Epidermal melanocyte (primary cell): ENCODE results near the gene GRID1.

Source experiments
- DNase-seq: peaks from one replicate; pipeline ENCODE4 v3.0.0; 2011; ENCODE audit warnings: low spot score; ENCODE audit not compliant: insufficient read length

Gene GRID1

GRCh38 chr10:86231796-86232560 lies 134.6 kb downstream of the GRID1 start:
- DNase-seq = no peak

- DNase-seq = no peak
Measured at GRCh38 chr10:86230557-86231180, 135.9 kb downstream of the GRID1 start.

- no peak for DNase-seq
Measured at GRCh38 chr10:86229811-86230556, 136.6 kb downstream of the GRID1 start.

- DNase-seq = no peak
Measured at GRCh38 chr10:86229376-86229775, 137.2 kb downstream of the GRID1 start.

GRCh38 chr10:86227501-86228258 lies 138.9 kb downstream of the GRID1 start:
- no peak for DNase-seq

DNA sequence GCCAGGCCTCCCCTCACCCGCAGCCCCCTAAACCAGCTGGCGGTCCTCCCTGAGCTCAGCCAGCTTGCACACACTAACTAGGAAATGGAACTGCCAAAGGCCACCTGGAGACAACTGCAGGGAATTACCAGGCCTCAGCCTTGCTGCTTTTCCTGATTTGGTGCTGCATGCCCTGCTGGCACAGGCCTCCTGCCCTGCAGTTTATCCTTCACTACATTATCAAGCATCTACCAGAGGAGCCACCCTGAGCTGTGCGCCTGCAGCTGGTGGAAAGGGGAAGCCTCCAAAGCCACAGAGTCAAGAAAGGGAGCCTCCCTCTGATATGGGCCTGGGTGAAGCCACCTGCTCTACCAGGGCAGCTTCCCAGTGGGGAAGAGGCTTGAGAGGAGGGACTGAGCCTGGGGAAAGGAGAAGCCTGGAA lies 139.8 kb downstream of the GRID1 start:
- no peak for DNase-seq

DNA sequence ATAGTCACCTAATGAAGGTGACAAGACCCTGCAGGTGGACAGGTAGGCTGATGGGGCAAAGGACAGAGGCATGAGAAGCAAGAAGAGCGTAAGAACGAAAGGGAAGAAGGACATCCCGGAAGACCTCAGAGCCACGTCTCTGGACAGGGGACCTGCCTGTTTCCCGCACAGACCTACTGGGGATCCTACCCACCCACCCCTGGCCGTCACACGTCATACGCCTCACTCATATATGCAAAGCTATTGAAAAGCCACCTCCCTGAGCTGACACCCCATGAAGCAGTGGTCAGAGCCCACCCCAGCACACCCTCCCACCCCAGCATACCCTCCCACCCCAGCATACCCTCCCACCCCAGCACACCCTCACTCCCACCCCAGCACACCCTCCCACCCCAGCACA lies 140.6 kb downstream of the GRID1 start:
- DNase-seq = no peak

GRCh38 chr10:86225103-86225782 lies 141.4 kb downstream of the GRID1 start:
- DNase-seq = no peak

DNA sequence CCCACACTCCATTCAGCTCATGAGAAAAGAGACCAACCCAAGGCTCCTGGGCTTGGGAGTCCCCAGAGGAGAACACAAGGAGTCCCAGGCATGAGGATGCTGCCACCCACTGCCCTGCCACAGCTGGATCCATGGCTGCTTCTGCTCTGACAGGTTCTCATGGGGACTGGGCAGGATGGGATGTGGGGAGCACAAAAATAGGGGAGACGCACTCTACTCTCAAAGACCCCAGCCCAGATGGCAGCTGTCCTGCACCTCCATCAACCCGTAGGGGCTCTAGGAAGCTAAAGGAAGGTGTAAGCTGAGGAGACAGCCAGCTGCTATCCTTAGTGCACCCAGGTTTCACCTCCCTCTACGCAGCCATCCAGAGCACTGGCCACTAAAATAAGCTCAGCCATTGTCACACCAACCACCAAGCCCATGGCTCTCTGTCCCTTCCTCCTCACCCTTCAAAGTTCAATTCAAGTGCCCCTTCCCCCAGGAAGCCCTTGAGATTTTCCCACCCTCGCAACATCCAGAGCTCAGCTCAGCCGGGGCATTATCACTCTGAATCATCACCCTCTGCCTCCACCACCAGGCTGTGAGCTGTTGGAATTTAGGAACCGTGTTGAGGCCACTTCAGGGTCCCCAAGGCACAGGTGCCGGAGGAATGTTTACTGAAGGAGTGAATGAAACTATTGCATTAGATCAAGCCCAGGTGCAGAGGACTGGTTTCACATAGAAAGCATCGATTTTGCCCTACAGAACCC lies 142.1 kb downstream of the GRID1 start:
- DNase-seq = no peak

DNA sequence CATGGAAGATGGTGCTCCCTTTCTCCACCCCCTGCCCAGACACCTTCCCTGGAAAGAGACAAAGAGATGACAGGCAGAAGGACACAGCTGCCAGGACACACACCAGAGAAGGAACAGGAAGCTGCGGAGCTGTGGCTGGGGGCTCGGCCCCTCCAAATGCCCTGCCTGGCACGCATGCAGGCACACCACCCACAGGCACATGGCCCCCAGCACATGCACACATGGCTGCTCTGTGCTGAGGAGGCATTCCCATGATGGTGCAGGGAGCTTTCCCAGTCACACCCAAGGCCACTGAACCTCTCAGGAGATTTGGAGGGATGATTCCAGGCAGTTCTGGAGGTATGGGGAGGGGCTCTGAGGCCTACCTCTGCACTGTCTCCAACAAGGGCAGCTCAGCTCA lies 143.3 kb downstream of the GRID1 start:
- no peak for DNase-seq

GRCh38 chr10:86222687-86223086 lies 143.9 kb downstream of the GRID1 start:
- DNase-seq = no peak

GRCh38 chr10:86222336-86222650 lies 144.3 kb downstream of the GRID1 start:
- DNase-seq = no peak

DNA sequence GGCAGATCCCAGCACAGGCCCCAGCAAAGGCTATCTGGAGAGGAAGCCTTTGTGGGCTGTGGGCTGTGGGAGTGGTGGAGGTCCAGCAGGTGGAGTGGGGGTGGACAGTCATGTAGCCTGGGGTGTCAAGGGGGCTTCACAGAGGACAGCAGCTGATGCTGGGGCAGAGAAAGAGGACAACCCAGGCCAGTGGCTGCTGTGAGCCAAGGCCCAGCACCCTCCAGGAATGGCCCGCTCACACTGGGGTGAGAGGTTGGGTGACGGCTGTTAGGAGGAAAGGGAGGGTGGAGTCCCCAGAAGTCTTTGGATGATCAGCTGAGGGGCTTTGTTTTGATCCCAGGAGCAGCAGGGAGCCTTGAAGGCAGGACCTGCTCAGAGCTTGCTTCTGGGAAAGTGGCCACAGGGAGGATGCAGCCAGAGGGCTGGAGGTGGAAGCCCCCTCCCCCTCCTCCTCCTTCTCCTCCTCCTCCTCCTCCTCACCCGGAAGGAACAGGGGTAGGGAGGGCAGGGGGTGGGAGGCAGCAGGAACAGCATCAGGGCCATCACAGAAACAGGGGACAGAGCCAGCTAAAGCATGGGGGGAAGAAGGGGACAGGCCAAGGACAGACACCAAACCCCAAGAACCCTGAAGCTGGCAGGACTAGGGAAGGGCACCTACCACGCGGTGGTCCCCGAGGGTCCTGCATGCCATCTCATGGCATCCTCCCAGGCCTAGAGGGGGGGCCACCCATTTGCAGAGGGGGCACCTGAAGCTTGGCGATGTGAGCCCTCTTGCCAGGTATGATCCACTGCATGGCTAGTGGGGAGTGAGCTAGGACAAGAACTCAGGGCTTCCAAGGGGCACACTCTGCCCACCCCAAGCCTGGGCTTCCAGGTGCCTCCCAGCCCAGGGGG lies 144.9 kb downstream of the GRID1 start:
- no peak for DNase-seq

GRCh38 chr10:86220626-86221025 lies 146.0 kb downstream of the GRID1 start:
- no peak for DNase-seq

DNA sequence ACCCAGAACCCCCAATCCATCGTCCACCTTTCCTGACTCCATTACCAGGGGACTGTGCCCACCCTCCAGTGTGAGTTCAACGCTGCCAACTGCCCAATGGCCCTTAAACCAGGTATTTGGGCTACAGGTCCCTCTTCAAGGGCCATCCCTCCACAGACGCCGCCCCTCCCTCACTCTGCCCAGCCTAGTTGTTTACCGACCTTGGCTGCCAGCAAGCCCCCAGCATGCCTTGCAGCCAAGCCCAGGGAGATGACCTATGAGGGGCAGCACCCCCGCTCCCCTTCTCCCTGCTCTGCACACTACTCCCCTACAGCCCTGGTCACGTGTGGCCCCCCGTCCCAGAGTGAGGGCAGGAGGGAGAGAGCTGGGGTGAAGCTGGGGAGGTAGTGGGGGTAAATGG lies 147.3 kb downstream of the GRID1 start:
- DNase-seq = no peak

DNA sequence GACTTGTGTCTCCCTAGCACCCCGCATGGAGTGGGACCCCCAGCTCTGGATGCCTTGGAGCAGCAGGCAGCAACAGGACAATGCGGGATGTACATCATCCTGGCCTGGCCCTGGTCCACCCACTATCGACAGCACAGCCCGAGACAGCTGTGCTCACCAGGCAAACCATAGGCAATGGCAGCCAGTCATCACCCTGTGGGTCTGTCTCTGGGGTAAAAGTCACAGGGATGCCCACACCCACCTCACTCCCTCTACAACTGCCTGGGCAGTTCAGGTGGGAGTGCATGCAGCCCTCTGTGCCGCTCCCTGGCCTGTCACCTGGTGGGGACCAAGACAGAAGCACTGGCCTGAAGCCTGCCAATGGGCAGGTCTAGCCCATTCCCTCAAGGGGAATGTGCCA lies 147.8 kb downstream of the GRID1 start:
- DNase-seq = no peak

DNA sequence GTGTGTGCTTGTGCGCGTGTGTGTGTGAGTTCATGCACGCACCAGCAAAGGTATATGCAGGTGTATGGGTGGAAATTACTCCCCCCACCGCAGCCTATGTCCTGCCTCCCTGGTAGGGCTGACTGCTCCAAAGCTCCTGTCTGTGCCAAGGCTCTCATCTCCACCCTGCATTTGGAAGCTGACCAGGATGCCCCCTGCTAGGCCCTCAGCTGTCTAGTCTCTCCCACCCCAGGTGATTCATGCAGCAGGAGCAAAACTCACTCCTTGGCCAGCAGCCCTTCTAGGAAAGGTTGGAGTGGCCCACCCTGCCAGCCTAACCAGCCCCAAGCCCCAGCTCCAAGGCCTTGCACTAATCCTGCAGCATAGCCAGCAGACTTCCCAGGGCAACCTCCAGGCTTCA lies 148.4 kb downstream of the GRID1 start:
- DNase-seq = no peak

GRCh38 chr10:86217371-86218080 lies 149.1 kb downstream of the GRID1 start:
- no peak for DNase-seq

GRCh38 chr10:86216886-86217285 lies 149.7 kb downstream of the GRID1 start:
- DNase-seq = no peak
